ENCODE results near the gene NMNAT2. TPM values are rescaled to one million over a fixed set of nuclear protein-coding genes. Genes with fewer than 3 reads are reported as not detected.

The NMNAT2 gene
- total and polyA plus RNA-seq, 3 donors from 2014 or later: 23.6 to 52.0 (median 45.7) TPM

DNA sequence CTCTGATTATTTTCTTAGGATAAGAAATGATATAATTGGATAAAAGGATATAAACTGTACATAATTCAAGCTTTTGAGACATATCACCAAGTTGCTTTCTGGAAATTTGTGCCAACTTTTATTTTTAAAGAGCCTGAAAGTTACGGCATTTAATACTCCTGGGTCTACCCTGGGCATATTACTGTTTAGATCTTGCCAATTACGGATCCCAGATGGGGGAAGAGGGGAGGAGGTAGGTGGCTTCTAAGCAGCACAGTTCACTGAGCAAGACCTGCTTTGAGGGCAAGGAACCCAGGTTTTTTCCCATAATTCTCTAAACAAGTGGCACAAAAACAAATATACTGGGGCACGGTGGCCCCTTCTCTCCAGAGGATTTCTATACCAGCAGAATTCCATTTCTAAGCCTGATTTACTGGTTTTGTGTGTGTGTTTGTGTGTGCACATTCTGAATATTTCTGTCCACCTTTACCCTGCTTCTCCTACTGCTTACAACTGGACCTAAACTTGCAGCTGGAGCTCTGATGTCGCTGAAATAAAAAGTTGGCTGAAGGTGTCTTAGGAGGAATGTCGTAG is 155.5 kb downstream of the NMNAT2 start:
- Histone ChIP-seq H3K36me3 (ENCODE audit: low read depth, missing control alignments) (no peaks in the 10 kb centered on the region), H3K4me3 (no peak overlapping the region), H3K9me3 (no peaks in the 10 kb centered on the region), H3K27ac (no peak overlapping the region), H3K27me3 (no peaks in the 10 kb centered on the region), H3K4me1 (no peaks in the 10 kb centered on the region)
- intact Hi-C loops (cut with DNase I; ENCODE audit: low total_unique reads): no loop called here
- WGBS, 2 donors: 72 to 78% methylated on average over 5 of the region's 5 CpGs
- no peak for TF ChIP-seq POLR2A (IDR thresholded peaks at IDR 0.05)
- TF ChIP-seq, protein P1, sequence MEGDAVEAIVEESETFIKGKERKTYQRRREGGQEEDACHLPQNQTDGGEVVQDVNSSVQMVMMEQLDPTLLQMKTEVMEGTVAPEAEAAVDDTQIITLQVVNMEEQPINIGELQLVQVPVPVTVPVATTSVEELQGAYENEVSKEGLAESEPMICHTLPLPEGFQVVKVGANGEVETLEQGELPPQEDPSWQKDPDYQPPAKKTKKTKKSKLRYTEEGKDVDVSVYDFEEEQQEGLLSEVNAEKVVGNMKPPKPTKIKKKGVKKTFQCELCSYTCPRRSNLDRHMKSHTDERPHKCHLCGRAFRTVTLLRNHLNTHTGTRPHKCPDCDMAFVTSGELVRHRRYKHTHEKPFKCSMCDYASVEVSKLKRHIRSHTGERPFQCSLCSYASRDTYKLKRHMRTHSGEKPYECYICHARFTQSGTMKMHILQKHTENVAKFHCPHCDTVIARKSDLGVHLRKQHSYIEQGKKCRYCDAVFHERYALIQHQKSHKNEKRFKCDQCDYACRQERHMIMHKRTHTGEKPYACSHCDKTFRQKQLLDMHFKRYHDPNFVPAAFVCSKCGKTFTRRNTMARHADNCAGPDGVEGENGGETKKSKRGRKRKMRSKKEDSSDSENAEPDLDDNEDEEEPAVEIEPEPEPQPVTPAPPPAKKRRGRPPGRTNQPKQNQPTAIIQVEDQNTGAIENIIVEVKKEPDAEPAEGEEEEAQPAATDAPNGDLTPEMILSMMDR (IDR thresholded peaks at IDR 0.05): no peak
- DNase-seq: no peak

DNA sequence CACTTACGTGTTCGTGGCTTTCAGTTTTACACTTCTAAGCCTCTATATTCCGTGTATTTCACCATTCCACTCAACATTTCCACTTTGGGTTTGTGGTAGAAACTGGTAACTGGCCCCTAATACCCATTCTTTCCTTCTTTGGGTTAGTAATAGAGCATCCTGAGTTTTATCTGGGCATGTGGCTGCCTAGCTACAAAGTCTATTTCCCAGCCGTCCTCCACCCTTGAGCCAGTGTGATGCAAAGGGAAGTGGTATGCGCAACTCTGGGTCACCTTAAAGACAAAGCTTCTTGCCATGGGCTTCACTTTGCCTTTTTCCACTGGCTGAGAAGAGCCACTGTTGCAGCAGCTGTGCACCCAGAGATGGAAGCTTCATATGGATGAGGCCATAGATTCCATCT is 158.3 kb downstream of the NMNAT2 start:
- WGBS, 2 donors: 89 to 93% methylated on average over 5 of the region's 5 CpGs
- Histone ChIP-seq H3K36me3 (ENCODE audit: low read depth, missing control alignments) (no peaks in the 10 kb centered on the region), H3K9me3 (no peaks in the 10 kb centered on the region), H3K4me3 (no peak overlapping the region), H3K4me1 (no peaks in the 10 kb centered on the region), H3K27ac (no peak overlapping the region), H3K27me3 (no peaks in the 10 kb centered on the region)
- DNase-seq: no peak
- no peak for TF ChIP-seq POLR2A (IDR thresholded peaks at IDR 0.05)
- TF ChIP-seq, protein P1 (IDR thresholded peaks at IDR 0.05): no peak
- intact Hi-C loops (cut with DNase I; ENCODE audit: low total_unique reads): no loop called here

DNA sequence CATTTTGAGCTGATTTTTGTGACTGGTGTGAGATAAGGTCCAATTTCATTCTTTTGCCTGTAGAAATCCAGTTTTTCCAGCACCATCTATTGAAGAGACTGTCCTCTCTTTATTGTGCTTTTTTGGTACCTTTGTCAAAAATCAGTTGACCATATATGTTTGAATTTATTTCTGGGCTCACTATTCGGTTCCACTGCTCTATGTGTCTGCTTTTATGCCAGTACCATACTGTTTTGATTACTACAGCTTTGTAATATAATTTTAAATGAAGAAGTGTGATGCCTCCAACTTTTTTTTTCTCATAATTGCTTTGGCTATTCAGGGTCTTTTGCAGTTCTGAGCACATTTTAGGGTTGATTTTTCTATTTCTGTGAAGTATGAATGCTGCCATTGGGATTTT is 163.1 kb downstream of the NMNAT2 start:
- H3K4me1 ChIP-seq: no peaks in the 10 kb centered on the region
- WGBS, 2 donors: 93 to 95% methylated on average over 1 of the region's 1 CpG
- no peak overlapping the region for H3K27ac ChIP-seq
- no peak overlapping the region for H3K4me3 ChIP-seq
- no peaks in the 10 kb centered on the region for H3K9me3 ChIP-seq
- intact Hi-C loops (cut with DNase I; ENCODE audit: low total_unique reads): no loop called here
- TF ChIP-seq, protein P1 (IDR thresholded peaks at IDR 0.05): no peak
- TF ChIP-seq POLR2A (IDR thresholded peaks at IDR 0.05): no peak
- DNase-seq: no peak
- H3K27me3 ChIP-seq: no peaks in the 10 kb centered on the region
- H3K36me3 ChIP-seq (ENCODE audit: low read depth, missing control alignments): no peaks in the 10 kb centered on the region

DNA sequence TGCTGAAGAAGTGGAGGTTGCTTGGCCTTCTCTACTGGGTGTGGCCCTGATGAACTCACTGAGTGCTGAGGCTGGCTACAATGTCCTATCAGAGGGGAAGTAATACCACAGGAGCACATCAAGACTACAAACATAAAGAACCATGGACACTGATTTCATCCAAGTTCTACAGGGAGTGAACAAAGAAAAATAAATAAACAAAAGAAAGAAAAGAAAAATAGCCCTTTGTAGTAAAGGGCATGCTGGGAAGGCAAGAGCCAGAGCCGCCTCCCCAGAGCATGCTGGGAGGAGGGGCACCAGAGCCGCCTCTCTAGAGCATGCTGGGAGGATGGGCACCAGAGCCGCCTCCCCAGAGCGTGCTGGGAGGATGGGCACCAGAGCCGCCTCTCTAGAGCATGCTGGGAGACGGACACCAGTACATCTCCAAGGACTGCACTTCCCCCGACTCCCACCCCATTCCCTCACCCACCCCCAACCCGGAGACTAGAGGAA is 166.2 kb downstream of the NMNAT2 start:
- intact Hi-C loops (cut with DNase I; ENCODE audit: low total_unique reads): no loop called here
- 52 to 66% methylated on average over 8 of the region's 8 CpGs for WGBS, 2 donors
- Histone ChIP-seq H3K27ac (no peak overlapping the region), H3K4me1 (peaks cover 3% of the 10 kb centered on the region), H3K4me3 (no peak overlapping the region), H3K36me3 (ENCODE audit: low read depth, missing control alignments) (no peaks in the 10 kb centered on the region), H3K27me3 (no peaks in the 10 kb centered on the region), H3K9me3 (no peaks in the 10 kb centered on the region)
- TF ChIP-seq, protein P1 (IDR thresholded peaks at IDR 0.05): no peak
- TF ChIP-seq POLR2A (IDR thresholded peaks at IDR 0.05): no peak
- peak; percentile 30 for DNase-seq

Data from testis (tissue), 3 donors.